ENCODE measurements around the gene ADAMTS12. TPM values are rescaled to one million over a fixed set of nuclear protein-coding genes. Genes with fewer than 3 reads are reported as not detected.

Gene ADAMTS12
- total RNA-seq, 1 experiment from 2014 or later: 0.05 TPM

- no TSS peak for BruUV-seq (replicated peaks)
- Histone ChIP-seq H3K9ac (ENCODE audit: low read length) (no peak overlapping the region), H3K27me3 (ENCODE audit: insufficient read depth, low read length) (peaks cover 11% of the 10 kb centered on the region; the same call in 1 of the 2 replicates), H3K36me3 (ENCODE audit: control insufficient read depth in 1 of 2, insufficient read depth in 2 of 2, low read length in 2 of 2) (no peaks in the 10 kb centered on the region), H4K20me1 (ENCODE audit: insufficient read depth) (no peaks in the 10 kb centered on the region), H3K9me3 (ENCODE audit: control insufficient read depth in 1 of 2, insufficient read depth in 1 of 2, low read depth in 1 of 2, low read length in 2 of 2) (no peaks in the 10 kb centered on the region), H3K4me2 (ENCODE audit: low read length) (no peak overlapping the region), H3K79me2 (ENCODE audit: insufficient read depth, low read length) (no peaks in the 10 kb centered on the region), H3K4me1 (ENCODE audit: control insufficient read depth in 1 of 2, insufficient read depth in 2 of 2, low read length in 2 of 2) (no peaks in the 10 kb centered on the region), H2AFZ (ENCODE audit: low read depth, low read length, poor library complexity, severe bottlenecking) (no peak overlapping the region), H3K4me3 (replicated peaks in 1 of 2; ENCODE audit: low read depth in 1 of 2, low read length in 2 of 2) (no peak overlapping the region), H3K9me2 (ENCODE audit: insufficient read depth) (no peaks in the 10 kb centered on the region), H3K27ac (ENCODE audit: low read depth, low read length) (no peak overlapping the region)
- intact Hi-C loops (cut with micrococcal nuclease): no loop called here
- TF ChIP-seq EGR1 (IDR thresholded peaks at IDR 0.05; ENCODE audit: low read depth): no peak
- TF ChIP-seq EZH2phosphoT487 (IDR thresholded peaks at IDR 0.05; ENCODE audit: borderline replicate concordance): no peak
- no peak for TF ChIP-seq ZNF274 (IDR thresholded peaks at IDR 0.05; ENCODE audit: low read depth, low read length)
- no peak for TF ChIP-seq EZH2 (IDR thresholded peaks at IDR 0.05)
- TF ChIP-seq ATF3 (IDR thresholded peaks at IDR 0.05): no peak
- no peak for TF ChIP-seq SIN3A (IDR thresholded peaks at IDR 0.05; ENCODE audit: low read depth)
- DNase-seq (ENCODE audit: low read depth, low spot score) (no peak), ATAC-seq (no peak)
- ChIA-PET POLR2A (no interaction called here), CTCF (no interaction called here), RAD21 (ENCODE audit: low non-redundant PET in 1 of 2, low total read pairs in 2 of 2, uncharacterized antibody in 2 of 2, unreplicated experiment in 2 of 2) (no interaction called here)
These were observed 326.5 kb downstream of the ADAMTS12 start for GRCh38 chr5:33565324-33565723.

- no peak for ATAC-seq
- POLR2A ChIA-PET: no interaction called here
- TF ChIP-seq CBX3 (IDR thresholded peaks at IDR 0.05; ENCODE audit: low read depth): no peak
- no peak for TF ChIP-seq REST (IDR thresholded peaks at IDR 0.05; ENCODE audit: low read depth)
- TF ChIP-seq EGR1 (IDR thresholded peaks at IDR 0.05; ENCODE audit: low read depth): no peak
- no peak for TF ChIP-seq YY1 (IDR thresholded peaks at IDR 0.05; ENCODE audit: extremely low read depth, insufficient replicate concordance, low read depth, low read length)
- TF ChIP-seq CEBPB (IDR thresholded peaks at IDR 0.05; ENCODE audit: low read depth): no peak
- no peak for TF ChIP-seq POLR2A (IDR thresholded peaks at IDR 0.05; ENCODE audit: borderline replicate concordance, extremely low read depth, insufficient read depth, insufficient read length)
- no peak for TF ChIP-seq TCF7L2 (IDR thresholded peaks at IDR 0.05; ENCODE audit: borderline replicate concordance, extremely low read depth, insufficient read depth, insufficient read length)
- TF ChIP-seq ZNF274 (IDR thresholded peaks at IDR 0.05; ENCODE audit: low read depth, low read length): no peak
- no peak for TF ChIP-seq EZH2phosphoT487 (IDR thresholded peaks at IDR 0.05; ENCODE audit: borderline replicate concordance)
- TF ChIP-seq JUND (IDR thresholded peaks at IDR 0.05): no peak
- no peak for TF ChIP-seq RAD21 (IDR thresholded peaks at IDR 0.05; ENCODE audit: low read depth)
- no peak for TF ChIP-seq MAX (IDR thresholded peaks at IDR 0.05)
These were observed 327.5 kb downstream of the ADAMTS12 start for GRCh38 chr5:33563983-33564908.

More at GRCh38 chr5:33563983-33564908, 327.5 kb downstream of the ADAMTS12 start:
- CTCF ChIA-PET: no interaction called here
- H2AFZ ChIP-seq (ENCODE audit: low read depth, low read length, poor library complexity, severe bottlenecking): no peak overlapping the region
- RAD21 ChIA-PET (ENCODE audit: low non-redundant PET in 1 of 2, low total read pairs in 2 of 2, uncharacterized antibody in 2 of 2, unreplicated experiment in 2 of 2): no interaction called here
- no TSS peak for BruUV-seq (replicated peaks)
- intact Hi-C loops (cut with micrococcal nuclease): no loop called here
- H3K9ac ChIP-seq (ENCODE audit: low read length): no peak overlapping the region
- H3K9me2 ChIP-seq (ENCODE audit: insufficient read depth): no peaks in the 10 kb centered on the region
- no peak overlapping the region for H3K4me3 ChIP-seq (replicated peaks in 1 of 2; ENCODE audit: low read depth in 1 of 2, low read length in 2 of 2)
- no peaks in the 10 kb centered on the region for H4K20me1 ChIP-seq (ENCODE audit: insufficient read depth)
- DNase-seq (ENCODE audit: low read depth, low spot score): no peak
- H3K4me2 ChIP-seq (ENCODE audit: low read length): no peak overlapping the region
- H3K9me3 ChIP-seq (ENCODE audit: control insufficient read depth in 1 of 2, insufficient read depth in 1 of 2, low read depth in 1 of 2, low read length in 2 of 2): no peaks in the 10 kb centered on the region
- H3K4me1 ChIP-seq (ENCODE audit: control insufficient read depth in 1 of 2, insufficient read depth in 2 of 2, low read length in 2 of 2): no peaks in the 10 kb centered on the region
- H3K27me3 ChIP-seq (ENCODE audit: insufficient read depth, low read length): peaks cover 11% of the 10 kb centered on the region; the same call in 1 of the 2 replicates
- H3K36me3 ChIP-seq (ENCODE audit: control insufficient read depth in 1 of 2, insufficient read depth in 2 of 2, low read length in 2 of 2): no peaks in the 10 kb centered on the region
- H3K27ac ChIP-seq (ENCODE audit: low read depth, low read length): no peak overlapping the region
- no peaks in the 10 kb centered on the region for H3K79me2 ChIP-seq (ENCODE audit: insufficient read depth, low read length)

Measured in HCT116 (cell line).